IPS DF 4.7 (cell line): ENCODE measurements around the gene ELAVL4.
"Not testable (repeated sequence)": the region's sequence is repeated elsewhere in the genome, so short reads cannot be mapped to it uniquely, and the experiment has no call there.

Experiments
- DNase-seq: peaks from one replicate; pipeline ENCODE4 v3.0.0-alpha.2; 2013; ENCODE audit warnings: low spot score; ENCODE audit errors: extremely low read depth

ELAVL4 gene

GRCh38 chr1:50123071-50123470 is 14.4 kb downstream of the ELAVL4 start:
- DNase-seq, result no peak

- no peak for DNase-seq
Observed at GRCh38 chr1:50126927-50127715, 18.4 kb downstream of the ELAVL4 start.

- DNase-seq, result no peak
Observed at GRCh38 chr1:50129201-50129600, 20.5 kb downstream of the ELAVL4 start.

- no peak for DNase-seq
Observed at GRCh38 chr1:50132347-50132894, 23.7 kb downstream of the ELAVL4 start.

GRCh38 chr1:50135716-50136115 is 27.0 kb downstream of the ELAVL4 start:
- DNase-seq, result no peak

- no peak for DNase-seq
Observed at GRCh38 chr1:50139339-50140181, 30.8 kb downstream of the ELAVL4 start.

- no peak for DNase-seq
Observed at GRCh38 chr1:50140182-50140447, 31.4 kb downstream of the ELAVL4 start.

GRCh38 chr1:50147191-50147850 is 38.6 kb downstream of the ELAVL4 start:
- no peak for DNase-seq

- no peak for DNase-seq
Observed at GRCh38 chr1:50148142-50148923, 39.6 kb downstream of the ELAVL4 start.

- no peak for DNase-seq
Observed at GRCh38 chr1:50152236-50152635, 43.5 kb downstream of the ELAVL4 start.

GRCh38 chr1:50155541-50155940 is 46.8 kb downstream of the ELAVL4 start:
- no peak for DNase-seq

GRCh38 chr1:50156241-50157010 is 47.7 kb downstream of the ELAVL4 start:
- DNase-seq, result no peak

- no peak for DNase-seq
Observed at GRCh38 chr1:50157306-50157941, 48.7 kb downstream of the ELAVL4 start.

GRCh38 chr1:50158421-50158820 is 49.7 kb downstream of the ELAVL4 start:
- no peak for DNase-seq

- no peak for DNase-seq
Observed at GRCh38 chr1:50163680-50164079, 55.0 kb downstream of the ELAVL4 start.

GRCh38 chr1:50166351-50166750 is 57.6 kb downstream of the ELAVL4 start:
- DNase-seq, result not testable (repeated sequence)

GRCh38 chr1:50172299-50172698 is 63.6 kb downstream of the ELAVL4 start:
- DNase-seq, result no peak

- DNase-seq, result no peak
Observed at GRCh38 chr1:50174101-50174500, 65.4 kb downstream of the ELAVL4 start.

- DNase-seq, result no peak
Observed at GRCh38 chr1:50175719-50176639, 67.3 kb downstream of the ELAVL4 start.
